NB4 (cell line): ENCODE results near the gene SLC16A10.
"Not testable (repeated sequence)": the region's sequence is repeated elsewhere in the genome, so short reads cannot be mapped to it uniquely, and the experiment has no call there.

Experiments used
- POLR2A ChIP-seq: IDR thresholded peaks from 2 replicates; pipeline ENCODE4 v1.6.1; 2011; ENCODE audit warnings: mild to moderate bottlenecking; ENCODE audit not compliant: insufficient read length; ENCODE audit errors: extremely low read depth
- TF ChIP-seq, protein P1 (sequence below): IDR thresholded peaks from one replicate; pipeline ENCODE4 v1.5.1; 2012; ENCODE audit warnings: low read depth, low read length

DNA sequence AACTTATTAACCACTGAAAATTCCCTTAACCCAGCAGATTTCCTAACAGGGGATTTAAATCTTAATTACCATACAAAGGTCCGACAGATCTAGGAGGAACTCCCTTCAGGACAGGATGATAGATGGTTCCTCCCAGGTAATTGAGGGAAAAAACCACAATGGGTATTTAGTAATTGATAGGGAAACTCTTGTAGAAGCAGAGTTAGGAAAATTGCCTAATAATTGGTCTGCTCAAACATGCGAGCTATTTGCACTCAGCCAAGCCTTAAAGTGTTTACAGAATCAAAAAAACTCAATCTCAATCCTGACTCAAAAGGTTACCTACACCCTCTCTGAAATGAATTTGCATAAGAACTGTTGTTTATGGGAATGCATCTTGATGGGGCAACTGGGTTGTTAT lies 45.4 kb downstream of the SLC16A10 start:
- TF ChIP-seq, protein P1, sequence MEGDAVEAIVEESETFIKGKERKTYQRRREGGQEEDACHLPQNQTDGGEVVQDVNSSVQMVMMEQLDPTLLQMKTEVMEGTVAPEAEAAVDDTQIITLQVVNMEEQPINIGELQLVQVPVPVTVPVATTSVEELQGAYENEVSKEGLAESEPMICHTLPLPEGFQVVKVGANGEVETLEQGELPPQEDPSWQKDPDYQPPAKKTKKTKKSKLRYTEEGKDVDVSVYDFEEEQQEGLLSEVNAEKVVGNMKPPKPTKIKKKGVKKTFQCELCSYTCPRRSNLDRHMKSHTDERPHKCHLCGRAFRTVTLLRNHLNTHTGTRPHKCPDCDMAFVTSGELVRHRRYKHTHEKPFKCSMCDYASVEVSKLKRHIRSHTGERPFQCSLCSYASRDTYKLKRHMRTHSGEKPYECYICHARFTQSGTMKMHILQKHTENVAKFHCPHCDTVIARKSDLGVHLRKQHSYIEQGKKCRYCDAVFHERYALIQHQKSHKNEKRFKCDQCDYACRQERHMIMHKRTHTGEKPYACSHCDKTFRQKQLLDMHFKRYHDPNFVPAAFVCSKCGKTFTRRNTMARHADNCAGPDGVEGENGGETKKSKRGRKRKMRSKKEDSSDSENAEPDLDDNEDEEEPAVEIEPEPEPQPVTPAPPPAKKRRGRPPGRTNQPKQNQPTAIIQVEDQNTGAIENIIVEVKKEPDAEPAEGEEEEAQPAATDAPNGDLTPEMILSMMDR, result not testable (repeated sequence)
- TF ChIP-seq POLR2A, result not testable (repeated sequence)
